ENCODE measurements around the gene HUWE1. TPM values are rescaled to one million over a fixed set of nuclear protein-coding genes. Genes with fewer than 3 reads are reported as not detected.

Gene HUWE1
- polyA plus RNA-seq, 1 experiment = 57.5 TPM

GRCh38 chrX:53660004-53660403 is 26.5 kb downstream of the HUWE1 start:
- no peak overlapping the region for H3K4me3 ChIP-seq (ENCODE audit: low read depth, low read length)
- no peaks in the 10 kb centered on the region for H3K27me3 ChIP-seq (ENCODE audit: control insufficient read depth, insufficient read depth, low read length)
- POLR2A ChIA-PET = no interaction called here
- no peaks in the 10 kb centered on the region for H3K36me3 ChIP-seq (ENCODE audit: control insufficient read depth, insufficient read depth, low read length)
- TF ChIP-seq, protein P1, sequence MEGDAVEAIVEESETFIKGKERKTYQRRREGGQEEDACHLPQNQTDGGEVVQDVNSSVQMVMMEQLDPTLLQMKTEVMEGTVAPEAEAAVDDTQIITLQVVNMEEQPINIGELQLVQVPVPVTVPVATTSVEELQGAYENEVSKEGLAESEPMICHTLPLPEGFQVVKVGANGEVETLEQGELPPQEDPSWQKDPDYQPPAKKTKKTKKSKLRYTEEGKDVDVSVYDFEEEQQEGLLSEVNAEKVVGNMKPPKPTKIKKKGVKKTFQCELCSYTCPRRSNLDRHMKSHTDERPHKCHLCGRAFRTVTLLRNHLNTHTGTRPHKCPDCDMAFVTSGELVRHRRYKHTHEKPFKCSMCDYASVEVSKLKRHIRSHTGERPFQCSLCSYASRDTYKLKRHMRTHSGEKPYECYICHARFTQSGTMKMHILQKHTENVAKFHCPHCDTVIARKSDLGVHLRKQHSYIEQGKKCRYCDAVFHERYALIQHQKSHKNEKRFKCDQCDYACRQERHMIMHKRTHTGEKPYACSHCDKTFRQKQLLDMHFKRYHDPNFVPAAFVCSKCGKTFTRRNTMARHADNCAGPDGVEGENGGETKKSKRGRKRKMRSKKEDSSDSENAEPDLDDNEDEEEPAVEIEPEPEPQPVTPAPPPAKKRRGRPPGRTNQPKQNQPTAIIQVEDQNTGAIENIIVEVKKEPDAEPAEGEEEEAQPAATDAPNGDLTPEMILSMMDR (IDR thresholded peaks at IDR 0.05; ENCODE audit: insufficient read depth, low read depth, low read length) = no peak
- no peak for DNase-seq (ENCODE audit: low read depth)
- CTCF ChIA-PET = interaction anchor here (1.0 kb wide), 1 partner anchor 15 kb away, joined by 4 read pairs; no protein-coding TSS in a partner anchor

DNA sequence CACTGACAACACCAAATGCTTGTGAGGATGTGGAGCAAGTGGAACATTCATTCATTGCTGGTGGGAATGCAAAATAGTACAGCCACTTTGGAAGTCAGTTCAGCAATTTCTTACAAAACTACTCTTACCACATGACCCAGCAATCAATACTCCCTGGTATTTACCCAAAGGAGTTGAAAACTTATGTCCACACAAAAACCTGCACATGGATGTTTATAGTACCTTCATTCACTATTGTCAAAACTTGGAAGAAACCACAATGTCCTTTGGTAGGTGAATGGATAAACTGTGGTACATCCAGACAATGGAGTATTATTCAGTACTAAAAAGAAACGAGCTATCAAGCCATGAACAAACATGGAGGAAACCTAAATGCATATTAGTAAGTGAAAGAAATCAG is 27.5 kb downstream of the HUWE1 start:
- H3K27me3 ChIP-seq (ENCODE audit: control insufficient read depth, insufficient read depth, low read length) = no peaks in the 10 kb centered on the region
- H3K4me3 ChIP-seq (ENCODE audit: low read depth, low read length) = no peak overlapping the region
- CTCF ChIA-PET = no interaction called here
- TF ChIP-seq, protein P1 (IDR thresholded peaks at IDR 0.05; ENCODE audit: insufficient read depth, low read depth, low read length) = no peak
- POLR2A ChIA-PET = no interaction called here
- DNase-seq (ENCODE audit: low read depth) = no peak
- no peaks in the 10 kb centered on the region for H3K36me3 ChIP-seq (ENCODE audit: control insufficient read depth, insufficient read depth, low read length)

DNA sequence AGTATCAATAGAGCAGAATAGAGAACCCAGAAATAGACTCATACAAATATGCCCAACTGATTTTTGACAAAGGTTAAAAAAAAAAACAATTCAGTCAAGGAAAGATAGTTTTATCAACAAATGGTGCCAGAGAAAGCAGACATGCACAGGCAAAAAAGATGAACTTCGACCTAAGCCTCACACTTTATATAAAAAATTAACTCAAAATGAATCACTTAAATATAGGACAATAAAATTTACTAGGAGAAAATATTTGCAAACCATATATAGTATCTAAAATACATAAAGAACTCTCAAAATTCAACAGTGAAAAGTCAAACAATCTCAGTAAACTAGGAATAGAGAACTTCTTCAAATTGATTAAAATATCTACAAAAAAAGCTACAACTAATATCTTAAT is 29.7 kb downstream of the HUWE1 start:
- Histone ChIP-seq H3K4me3 (ENCODE audit: low read depth, low read length) (no peak overlapping the region), H3K36me3 (ENCODE audit: control insufficient read depth, insufficient read depth, low read length) (no peaks in the 10 kb centered on the region; the same call in 1 of the 2 replicates), H3K27me3 (ENCODE audit: control insufficient read depth, insufficient read depth, low read length) (no peaks in the 10 kb centered on the region)
- POLR2A ChIA-PET = no interaction called here
- TF ChIP-seq, protein P1 (IDR thresholded peaks at IDR 0.05; ENCODE audit: insufficient read depth, low read depth, low read length) = no peak
- no peak for DNase-seq (ENCODE audit: low read depth)
- CTCF ChIA-PET = no interaction called here

- CTCF ChIA-PET = no interaction called here
- TF ChIP-seq, protein P1 (IDR thresholded peaks at IDR 0.05; ENCODE audit: insufficient read depth, low read depth, low read length) = no peak
- POLR2A ChIA-PET = no interaction called here
- Histone ChIP-seq H3K36me3 (ENCODE audit: control insufficient read depth, insufficient read depth, low read length) (peaks cover 1% of the 10 kb centered on the region; the same call in 1 of the 2 replicates), H3K27me3 (ENCODE audit: control insufficient read depth, insufficient read depth, low read length) (no peaks in the 10 kb centered on the region), H3K4me3 (ENCODE audit: low read depth, low read length) (no peak overlapping the region)
- DNase-seq (ENCODE audit: low read depth) = no peak
Measured at GRCh38 chrX:53654376-53654775, 32.1 kb downstream of the HUWE1 start.

DNA sequence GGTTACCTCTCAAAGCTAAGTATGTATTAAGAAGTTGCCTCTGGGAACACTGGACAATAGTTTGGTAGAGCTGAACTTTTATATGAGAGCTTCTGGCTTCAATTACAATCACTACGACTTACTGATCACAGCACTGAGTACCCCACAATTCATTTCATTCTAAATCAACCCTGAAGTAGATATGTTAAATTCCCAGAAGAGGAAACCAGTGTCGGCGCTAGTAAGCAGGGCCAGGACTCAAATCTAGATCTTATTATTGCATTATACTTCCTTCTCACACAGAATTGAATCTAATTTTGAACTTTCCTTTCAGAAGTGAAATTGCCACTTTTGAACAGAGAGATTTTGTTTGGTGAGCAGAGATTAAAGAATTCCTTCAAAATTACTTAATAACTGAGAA is 41.8 kb downstream of the HUWE1 start:
- Histone ChIP-seq H3K27me3 (ENCODE audit: control insufficient read depth, insufficient read depth, low read length) (no peaks in the 10 kb centered on the region), H3K36me3 (ENCODE audit: control insufficient read depth, insufficient read depth, low read length) (peaks cover 5% of the 10 kb centered on the region; the same call in 1 of the 2 replicates), H3K4me3 (ENCODE audit: low read depth, low read length) (no peak overlapping the region)
- DNase-seq (ENCODE audit: low read depth) = no peak
- TF ChIP-seq, protein P1 (IDR thresholded peaks at IDR 0.05; ENCODE audit: insufficient read depth, low read depth, low read length) = no peak
- ChIA-PET CTCF (no interaction called here), POLR2A (no interaction called here)

Measured in BJ (cell line).